Astrocyte of the hippocampus (primary cell): ENCODE results near the gene CHCHD3.
"Not testable (repeated sequence)": the region's sequence is repeated elsewhere in the genome, so short reads cannot be mapped to it uniquely, and the experiment has no call there.

Experiments
- DNase-seq: peaks from one replicate; pipeline ENCODE4 v3.0.0; 2011; ENCODE audit warnings: low read depth, low spot score

CHCHD3 gene

GRCh38 chr7:132953468-132953867 lies 128.4 kb downstream of the CHCHD3 start:
- DNase-seq = no peak

GRCh38 chr7:132950725-132951124 lies 131.2 kb downstream of the CHCHD3 start:
- DNase-seq = no peak

GRCh38 chr7:132947011-132947410 lies 134.9 kb downstream of the CHCHD3 start:
- no peak for DNase-seq

- DNase-seq = no peak
Observed at GRCh38 chr7:132944774-132945173, 137.1 kb downstream of the CHCHD3 start.

DNA sequence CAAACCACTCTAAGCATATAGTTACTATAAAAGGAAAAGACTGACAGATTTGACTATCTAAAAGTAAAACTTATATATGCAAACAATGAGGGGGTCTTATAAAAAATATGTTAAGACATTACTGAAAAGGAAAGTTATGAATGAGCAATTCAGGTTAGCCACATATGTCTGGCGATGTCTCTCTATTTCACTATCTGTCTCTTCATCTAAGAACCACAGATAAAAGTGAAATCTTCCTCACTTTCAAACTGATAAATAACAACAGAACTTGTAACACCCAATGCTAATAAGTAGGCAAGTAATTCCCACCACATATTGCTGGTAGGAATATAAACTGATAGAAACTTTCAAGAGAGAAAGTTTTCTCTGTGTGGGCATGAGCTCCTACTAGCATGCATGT lies 138.2 kb downstream of the CHCHD3 start:
- DNase-seq = no peak

GRCh38 chr7:132942701-132943100 lies 139.2 kb downstream of the CHCHD3 start:
- peak; percentile 49 for DNase-seq

DNA sequence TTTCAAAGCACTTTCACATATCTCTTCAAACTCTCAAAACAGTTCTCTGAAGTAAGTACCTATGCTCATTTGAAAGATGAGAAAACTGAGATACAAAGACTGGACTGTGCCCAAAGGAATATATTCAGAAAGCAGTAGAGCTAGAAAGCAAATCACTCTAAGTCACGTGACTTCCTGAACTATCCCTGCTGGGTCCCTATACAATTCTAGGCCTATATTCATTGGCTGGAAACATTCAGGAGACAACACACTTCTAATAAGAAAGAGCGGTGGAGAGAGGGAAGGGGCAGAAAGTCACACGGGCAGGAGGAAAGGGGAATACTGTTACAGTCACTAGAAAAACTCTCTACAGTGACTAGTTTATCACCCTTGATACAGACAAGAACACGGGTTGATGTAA lies 140.0 kb downstream of the CHCHD3 start:
- DNase-seq = no peak

GRCh38 chr7:132941428-132941827 lies 140.5 kb downstream of the CHCHD3 start:
- DNase-seq = no peak

DNA sequence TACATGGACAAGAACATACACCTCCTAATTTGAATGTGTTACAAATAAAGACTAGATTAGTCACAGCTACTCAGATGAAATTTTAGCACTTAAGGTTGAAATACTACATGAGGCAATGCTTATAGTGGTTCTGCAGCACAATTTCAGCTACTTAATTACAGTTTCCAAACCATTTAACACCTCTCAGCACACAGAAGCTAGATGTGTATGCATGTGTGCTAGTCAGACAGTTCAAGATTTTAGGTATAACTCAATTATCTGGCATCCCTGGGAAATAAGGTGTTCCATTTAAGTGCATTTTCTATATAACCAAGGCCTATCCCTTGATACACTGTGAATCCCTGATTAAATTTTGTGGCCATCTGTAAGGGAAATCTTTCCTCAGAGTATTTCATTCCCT lies 141.8 kb downstream of the CHCHD3 start:
- no peak for DNase-seq

GRCh38 chr7:132939495-132939894 lies 142.4 kb downstream of the CHCHD3 start:
- DNase-seq = no peak

GRCh38 chr7:132937286-132937685 lies 144.6 kb downstream of the CHCHD3 start:
- DNase-seq = no peak

DNA sequence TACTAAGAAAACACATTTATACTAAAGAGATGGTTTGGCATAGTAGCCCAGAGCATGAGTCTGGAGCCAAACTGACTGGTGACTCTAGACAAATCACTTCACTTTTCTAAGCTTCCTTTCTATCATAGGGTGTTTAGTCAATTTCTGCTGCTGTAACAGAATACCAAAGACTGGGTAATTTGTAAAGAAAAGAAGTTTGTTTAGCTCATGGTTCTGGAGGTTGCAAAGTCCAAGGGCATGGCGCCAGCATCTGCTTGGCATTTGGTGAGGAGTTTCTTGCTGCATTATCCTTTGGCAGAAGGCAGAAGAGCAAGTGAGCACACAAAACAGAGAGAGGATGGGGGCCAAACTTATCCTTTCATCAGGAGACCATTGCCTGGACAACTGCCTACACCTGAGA lies 146.3 kb downstream of the CHCHD3 start:
- DNase-seq = no peak

- DNase-seq = no peak
Observed at GRCh38 chr7:132934017-132934416, 147.9 kb downstream of the CHCHD3 start.

GRCh38 chr7:132933072-132933458 lies 148.8 kb downstream of the CHCHD3 start:
- DNase-seq = peak; percentile 53

DNA sequence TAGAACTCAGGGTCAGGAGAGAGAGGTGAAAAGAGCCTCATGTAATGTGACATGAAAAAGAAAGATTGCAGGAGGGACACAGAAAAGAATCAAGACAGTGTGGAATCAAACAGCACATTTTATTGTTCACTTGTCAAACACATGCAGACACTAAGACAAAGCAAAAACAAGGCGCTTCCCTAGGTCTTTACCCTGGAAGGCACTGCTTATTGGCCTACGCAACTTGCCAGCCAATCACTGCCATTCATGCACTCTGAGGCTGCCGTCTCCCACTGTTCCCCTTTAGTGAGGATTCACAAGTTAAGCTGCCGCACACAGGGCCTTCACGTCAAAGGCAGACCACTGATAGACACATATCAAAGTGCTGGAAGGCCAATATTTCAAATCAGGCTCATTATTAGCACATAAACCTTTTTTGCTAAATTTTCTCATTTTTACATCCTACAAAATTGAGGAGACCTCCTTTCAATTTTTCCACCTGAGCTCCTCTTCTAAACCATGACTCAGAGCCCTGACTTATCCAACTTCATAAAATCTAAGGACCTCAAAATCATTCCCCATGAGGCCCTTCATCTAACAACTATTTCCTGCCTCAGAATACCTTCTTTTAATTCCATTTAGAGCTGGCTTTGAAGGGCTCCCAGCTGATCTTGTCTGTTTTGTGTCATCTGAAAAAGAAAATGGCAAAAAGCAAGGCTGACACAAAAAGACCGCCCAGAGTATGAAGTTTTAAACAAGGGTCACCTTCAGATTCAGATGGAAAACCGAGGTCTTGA lies 149.4 kb downstream of the CHCHD3 start:
- peak; percentile 2 for DNase-seq

GRCh38 chr7:132930881-132931280 lies 151.0 kb downstream of the CHCHD3 start:
- no peak for DNase-seq

DNA sequence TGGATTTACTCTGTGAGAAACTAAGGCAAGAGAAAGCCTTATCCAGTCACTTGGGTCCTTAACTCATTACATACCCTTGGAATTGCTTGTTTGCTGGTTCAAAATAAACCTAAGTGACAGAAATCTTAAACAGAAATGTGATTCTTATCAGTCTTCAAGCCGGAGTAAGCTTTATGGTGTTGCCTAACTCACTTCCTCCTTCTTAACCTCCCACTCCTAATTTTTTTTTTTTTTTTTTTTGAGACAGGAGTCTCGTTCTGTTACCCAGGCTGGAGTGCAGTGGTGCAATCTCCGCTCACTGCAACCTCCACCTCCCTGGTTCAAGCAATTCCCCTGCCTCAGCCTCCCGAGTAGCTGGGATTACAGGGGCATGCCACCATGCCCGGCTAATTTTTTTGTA lies 151.9 kb downstream of the CHCHD3 start:
- DNase-seq = not testable (repeated sequence)

- no peak for DNase-seq
Observed at GRCh38 chr7:132919771-132920170, 162.1 kb downstream of the CHCHD3 start.

DNA sequence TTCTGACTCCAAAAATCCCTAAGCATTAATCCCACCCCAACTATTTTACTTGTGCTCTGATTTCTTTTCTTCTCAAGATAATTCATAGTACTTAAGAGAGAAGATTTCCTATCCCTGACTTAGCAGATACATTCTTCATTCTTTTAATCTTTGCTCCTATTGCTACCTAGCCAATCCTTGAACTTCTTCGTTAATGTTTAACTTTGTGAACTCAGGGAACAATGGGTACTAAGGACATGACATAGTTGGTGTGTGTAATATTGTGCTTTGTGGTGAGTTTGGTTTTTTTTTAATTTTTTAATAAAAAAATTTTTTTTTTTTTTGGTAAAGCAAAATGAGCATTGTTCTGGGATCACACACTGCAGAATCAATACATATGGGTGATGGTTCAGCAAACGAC lies 166.2 kb downstream of the CHCHD3 start:
- DNase-seq = no peak

GRCh38 chr7:132910657-132911056 lies 171.2 kb downstream of the CHCHD3 start:
- no peak for DNase-seq

GRCh38 chr7:132907380-132907940 lies 174.4 kb downstream of the CHCHD3 start:
- DNase-seq = no peak

DNA sequence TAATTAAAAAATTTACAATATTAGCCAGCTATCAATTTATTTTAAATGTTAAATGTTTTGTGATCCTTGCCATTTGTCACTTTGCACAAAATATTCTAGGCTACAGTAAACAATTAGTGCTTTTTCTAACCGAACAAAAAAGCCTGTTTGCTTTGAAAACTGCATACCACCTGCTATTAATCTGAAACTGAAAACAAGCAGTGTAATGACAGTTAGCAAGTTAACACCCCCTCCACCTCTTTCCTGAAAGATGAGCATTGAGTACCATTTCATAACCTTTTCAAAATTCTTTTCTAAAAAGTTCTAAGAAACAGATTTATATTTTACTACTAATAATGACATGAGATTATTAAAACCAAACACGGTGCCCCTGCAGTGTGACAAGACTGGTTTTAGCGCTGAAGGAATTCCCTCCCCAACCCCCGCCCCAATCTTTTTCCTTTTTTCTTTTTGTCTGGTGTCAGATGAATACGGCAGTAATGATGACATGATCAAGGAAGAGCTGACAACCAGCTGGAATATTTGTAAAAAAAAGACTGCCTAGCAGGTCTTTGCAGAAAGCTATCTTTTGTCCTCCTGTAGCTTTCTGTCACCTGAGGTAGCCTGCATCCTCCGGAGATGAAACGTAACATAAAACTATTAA lies 175.6 kb downstream of the CHCHD3 start:
- no peak for DNase-seq

DNA sequence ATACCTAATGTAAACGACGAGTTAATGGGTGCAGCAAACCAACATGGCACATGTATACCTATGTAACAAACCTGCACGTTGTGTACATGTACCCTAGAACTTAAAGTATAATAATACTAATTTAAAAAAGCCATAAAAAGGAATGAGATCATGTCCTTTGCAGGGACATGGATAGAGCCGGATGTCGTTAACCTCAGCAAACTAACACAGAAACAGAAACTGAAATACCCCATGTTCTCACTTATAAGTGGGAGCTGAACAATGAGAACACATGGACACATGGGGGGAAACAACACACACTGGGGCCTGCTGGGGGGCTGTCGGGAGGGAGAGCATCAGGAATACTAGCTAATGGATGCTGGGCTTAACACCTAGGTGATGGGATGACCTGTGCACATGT lies 176.8 kb downstream of the CHCHD3 start:
- not testable (repeated sequence) for DNase-seq
